Activated B cell treated with CpG ODN at 0.5 μM for 24 hours (primary cell): Measurements from ENCODE around the gene ELK4. TPM values are rescaled to one million over a fixed set of nuclear protein-coding genes. Genes with fewer than 3 reads are reported as not detected.

Experiments
- ATAC-seq: fragments of 200-7000 bp; cut with Tn5 transposase; one replicate; pipeline ENCODE4 v1.10.0; 2021; ENCODE audit warnings: low read depth, mild to moderate bottlenecking, moderate library complexity
- CTCF ChIA-PET: fragments of 350-600 bp; sonication (Branson Sonifier 250); formaldehyde crosslinking; loops from one replicate; lab custom pipeline; 2021; ENCODE audit warnings: antibody characterized with exemption; lab: Charles Lee
- POLR2A ChIA-PET: fragments of 350-600 bp; sonication (Branson Sonifier 250); formaldehyde crosslinking; loops from one replicate; lab custom pipeline; 2021; ENCODE audit warnings: antibody characterized with exemption; lab: Charles Lee
- DNase-seq: peaks from one replicate; pipeline ENCODE4 v3.0.0; 2022
- H3K27ac Mint-ChIP-seq: one replicate; pipeline ENCODE4 v1.8.0; 2020; ENCODE audit warnings: mixed read lengths
- H3K27me3 Mint-ChIP-seq: one replicate; pipeline ENCODE4 v1.8.0; 2021; ENCODE audit warnings: mixed read lengths
- H3K36me3 Mint-ChIP-seq: one replicate; pipeline ENCODE4 v1.8.0; 2021; ENCODE audit warnings: low read depth, mixed read lengths
- H3K4me1 Mint-ChIP-seq: one replicate; pipeline ENCODE4 v1.8.0; 2021; ENCODE audit warnings: mixed read lengths
- H3K4me3 Mint-ChIP-seq: one replicate; pipeline ENCODE4 v1.8.0; 2020; ENCODE audit warnings: mild to moderate bottlenecking, mixed read lengths
- H3K9me3 Mint-ChIP-seq: one replicate; pipeline ENCODE4 v1.8.0; 2020; ENCODE audit warnings: mixed read lengths
- CTCF ChIP-seq: fragments of 200-600 bp; IDR thresholded peaks from one replicate; pipeline ENCODE4 v1.8.0; 2022; ENCODE audit warnings: antibody characterized with exemption, mild to moderate bottlenecking
- intact Hi-C: fragments of 100-400 bp; cut with micrococcal nuclease; formaldehyde crosslinking; loops from one replicate; pipeline ENCODE4 v1.15.1; 2024
- total RNA-seq: library from RNA; stranded (reverse); gene quantifications from 2 replicates; pipeline ENCODE4 v1.2.3, GENCODE V29; 2022

The ELK4 gene
- total RNA-seq, 1 donor from 2014 or later = 141 TPM

- no peak for DNase-seq
- H3K36me3 Mint-ChIP-seq = peaks cover 76% of the 10 kb centered on the region
- CTCF ChIA-PET = no interaction called here
- no peak for ATAC-seq
- H3K27ac Mint-ChIP-seq = peak overlapping the region; percentile 31
- intact Hi-C loops = loop anchor here (2.0 kb wide), 1 partner anchor 14 kb away; no protein-coding TSS in a partner anchor
- H3K27me3 Mint-ChIP-seq = no peaks in the 10 kb centered on the region
- no peaks in the 10 kb centered on the region for H3K9me3 Mint-ChIP-seq
- no peak for TF ChIP-seq CTCF
- H3K4me1 Mint-ChIP-seq = peaks cover 26% of the 10 kb centered on the region
- H3K4me3 Mint-ChIP-seq = no peak overlapping the region
- POLR2A ChIA-PET = no interaction called here
Measured at GRCh38 chr1:205610901-205611466, 20.8 kb downstream of the ELK4 start.

DNA sequence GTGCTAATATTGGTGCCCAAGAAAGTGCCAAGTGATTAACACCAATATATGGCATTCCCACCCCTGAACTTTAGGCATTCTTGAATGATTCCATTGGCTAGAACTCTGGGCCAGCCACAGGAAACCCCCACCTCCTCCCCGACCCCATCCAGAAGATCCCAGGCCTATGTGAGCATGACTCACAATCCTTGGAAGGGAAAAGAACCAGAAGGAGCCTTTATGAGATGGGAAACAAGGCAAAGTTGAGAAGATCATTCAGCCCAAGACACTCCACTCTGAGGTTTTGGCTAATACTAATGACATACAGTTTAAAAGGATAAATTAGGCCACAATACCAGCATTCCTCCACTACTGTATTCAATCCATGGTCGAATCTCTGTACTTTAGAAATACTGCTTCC, 21.8 kb downstream of the ELK4 start:
- ATAC-seq = no peak
- Mint-ChIP-seq H3K27ac (no peak overlapping the region), H3K9me3 (no peaks in the 10 kb centered on the region), H3K36me3 (peaks cover 74% of the 10 kb centered on the region), H3K27me3 (no peaks in the 10 kb centered on the region), H3K4me1 (peaks cover 30% of the 10 kb centered on the region), H3K4me3 (no peak overlapping the region)
- intact Hi-C loops = loop anchor here (2.0 kb wide), 1 partner anchor 13 kb away; no protein-coding TSS in a partner anchor
- POLR2A ChIA-PET = no interaction called here
- CTCF ChIA-PET = interaction anchor here (2.0 kb wide), 1 partner anchor 18 kb away, joined by 8 read pairs; no protein-coding TSS in a partner anchor
- TF ChIP-seq CTCF = no peak
- no peak for DNase-seq

GRCh38 chr1:205604825-205605505, 26.8 kb downstream of the ELK4 start:
- TF ChIP-seq CTCF = no peak
- peaks cover 23% of the 10 kb centered on the region for H3K4me1 Mint-ChIP-seq
- intact Hi-C loops = no loop called here
- H3K9me3 Mint-ChIP-seq = no peaks in the 10 kb centered on the region
- peaks cover 59% of the 10 kb centered on the region for H3K36me3 Mint-ChIP-seq
- H3K27me3 Mint-ChIP-seq = no peaks in the 10 kb centered on the region
- DNase-seq (no peak), ATAC-seq (peak; percentile 14)
- no peak overlapping the region for H3K4me3 Mint-ChIP-seq
- ChIA-PET CTCF (no interaction called here), POLR2A (no interaction called here)
- no peak overlapping the region for H3K27ac Mint-ChIP-seq

DNA sequence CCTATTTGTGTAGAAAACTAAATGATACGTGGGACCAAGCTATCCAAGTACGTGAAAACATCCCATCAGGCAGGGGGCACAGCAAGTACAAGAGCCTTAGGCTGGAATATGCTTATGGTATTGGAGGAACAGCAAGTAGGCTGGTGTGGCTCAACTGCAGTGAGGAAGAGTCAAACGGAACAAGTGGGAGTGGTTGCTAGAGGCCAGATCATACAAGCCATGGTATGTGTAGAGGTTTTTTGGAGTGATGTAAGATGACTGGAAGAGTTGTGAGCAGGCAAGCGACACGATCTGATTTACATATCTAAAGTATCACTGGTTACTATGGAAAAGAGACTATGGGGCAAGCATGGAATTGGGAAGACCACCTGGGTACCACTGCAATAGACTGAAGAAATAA, 27.8 kb downstream of the ELK4 start:
- Mint-ChIP-seq H3K9me3 (no peaks in the 10 kb centered on the region), H3K36me3 (peaks cover 61% of the 10 kb centered on the region), H3K27ac (peak overlapping the region; percentile 5), H3K4me3 (no peak overlapping the region), H3K27me3 (no peaks in the 10 kb centered on the region), H3K4me1 (peaks cover 20% of the 10 kb centered on the region)
- DNase-seq (no peak), ATAC-seq (no peak)
- ChIA-PET POLR2A (interaction anchor here (0.7 kb wide), 1 partner anchor 29 kb away, joined by 3 read pairs; no protein-coding TSS in a partner anchor), CTCF (no interaction called here)
- no peak for TF ChIP-seq CTCF
- intact Hi-C loops = no loop called here

- H3K4me1 Mint-ChIP-seq = peaks cover 24% of the 10 kb centered on the region
- TF ChIP-seq CTCF = no peak
- POLR2A ChIA-PET = no interaction called here
- intact Hi-C loops = no loop called here
- H3K36me3 Mint-ChIP-seq = peaks cover 64% of the 10 kb centered on the region
- no peak overlapping the region for H3K4me3 Mint-ChIP-seq
- H3K9me3 Mint-ChIP-seq = no peaks in the 10 kb centered on the region
- CTCF ChIA-PET = interaction anchor here (1.3 to 2.8 kb wide), 3 partner anchors 9 to 57 kb away, joined by 3 to 12 read pairs (median 3); no protein-coding TSS in a partner anchor
- ATAC-seq (no peak), DNase-seq (no peak)
- H3K27me3 Mint-ChIP-seq = no peaks in the 10 kb centered on the region
- H3K27ac Mint-ChIP-seq = no peak overlapping the region
Measured at GRCh38 chr1:205601205-205601604, 30.6 kb downstream of the ELK4 start.
